ENCODE measurements around the gene WDHD1.

- no peak for TF ChIP-seq POLR2A (IDR thresholded peaks at IDR 0.05)
- TF ChIP-seq, protein P1, sequence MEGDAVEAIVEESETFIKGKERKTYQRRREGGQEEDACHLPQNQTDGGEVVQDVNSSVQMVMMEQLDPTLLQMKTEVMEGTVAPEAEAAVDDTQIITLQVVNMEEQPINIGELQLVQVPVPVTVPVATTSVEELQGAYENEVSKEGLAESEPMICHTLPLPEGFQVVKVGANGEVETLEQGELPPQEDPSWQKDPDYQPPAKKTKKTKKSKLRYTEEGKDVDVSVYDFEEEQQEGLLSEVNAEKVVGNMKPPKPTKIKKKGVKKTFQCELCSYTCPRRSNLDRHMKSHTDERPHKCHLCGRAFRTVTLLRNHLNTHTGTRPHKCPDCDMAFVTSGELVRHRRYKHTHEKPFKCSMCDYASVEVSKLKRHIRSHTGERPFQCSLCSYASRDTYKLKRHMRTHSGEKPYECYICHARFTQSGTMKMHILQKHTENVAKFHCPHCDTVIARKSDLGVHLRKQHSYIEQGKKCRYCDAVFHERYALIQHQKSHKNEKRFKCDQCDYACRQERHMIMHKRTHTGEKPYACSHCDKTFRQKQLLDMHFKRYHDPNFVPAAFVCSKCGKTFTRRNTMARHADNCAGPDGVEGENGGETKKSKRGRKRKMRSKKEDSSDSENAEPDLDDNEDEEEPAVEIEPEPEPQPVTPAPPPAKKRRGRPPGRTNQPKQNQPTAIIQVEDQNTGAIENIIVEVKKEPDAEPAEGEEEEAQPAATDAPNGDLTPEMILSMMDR (IDR thresholded peaks at IDR 0.05): no peak
Measured at GRCh38 chr14:55043528-55043927, 16.6 kb upstream of the WDHD1 start.

Data from thyroid gland (tissue), 4 donors.